Parathyroid adenoma (tissue), 2 donors: ENCODE measurements around the gene CD37.
"Not testable (repeated sequence)": the region's sequence is repeated elsewhere in the genome, so short reads cannot be mapped to it uniquely, and the experiment has no call there.

Source experiments
- H2AFZ ChIP-seq: fragments of 300-600 bp; sonication (generic); one replicate; pipeline ENCODE4 v1.7.0; 2017; ENCODE audit warnings: antibody characterized with exemption, mild to moderate bottlenecking
- H3K27ac ChIP-seq: fragments of 300-600 bp; sonication (generic); one replicate; pipeline ENCODE4 v1.7.0; 2017
- H3K27me3 ChIP-seq: fragments of 300-600 bp; sonication (generic); one replicate; pipeline ENCODE4 v1.7.0; 2017; ENCODE audit warnings: low read length; ENCODE audit not compliant: control insufficient read depth, insufficient read depth
- H3K36me3 ChIP-seq: fragments of 300-600 bp; sonication (generic); one replicate; pipeline ENCODE4 v1.7.0; 2017; ENCODE audit warnings: low read length; ENCODE audit not compliant: control insufficient read depth, insufficient read depth
- H3K4me1 ChIP-seq: fragments of 300-600 bp; sonication (generic); one replicate; pipeline ENCODE4 v1.7.0; 2017; ENCODE audit warnings: control low read depth
- H3K4me2 ChIP-seq: fragments of 300-600 bp; sonication (generic); one replicate; pipeline ENCODE4 v1.7.0; 2017; ENCODE audit warnings: low read length
- H3K4me3 ChIP-seq: fragments of 300-600 bp; sonication (generic); one replicate; pipeline ENCODE4 v1.7.0; 2017; ENCODE audit warnings: low read depth, low read length
- H3K79me2 ChIP-seq: fragments of 300-600 bp; sonication (generic); one replicate; pipeline ENCODE4 v1.7.0; 2017; ENCODE audit warnings: control low read depth
- H3K9ac ChIP-seq: fragments of 300-600 bp; sonication (generic); one replicate; pipeline ENCODE4 v1.7.0; 2017; ENCODE audit warnings: mild to moderate bottlenecking
- H3K9me3 ChIP-seq: fragments of 300-600 bp; sonication (generic); one replicate; pipeline ENCODE4 v1.7.0; 2017; ENCODE audit warnings: low read length; ENCODE audit not compliant: control insufficient read depth
- CTCF ChIP-seq: fragments of 300-600 bp; sonication (generic); IDR thresholded peaks from one replicate; pipeline ENCODE4 v1.7.0; 2017; ENCODE audit warnings: antibody characterized with exemption, mild to moderate bottlenecking
- donor health status: primary hyperparathyroidism.

CD37 gene

GRCh38 chr19:49328741-49329140 is 6.5 kb upstream of the CD37 start:
- no peak for TF ChIP-seq CTCF
- Histone ChIP-seq H3K79me2 (no peaks in the 10 kb centered on the region), H3K4me1 (no peaks in the 10 kb centered on the region), H2AFZ (no peak overlapping the region), H3K9me3 (no peaks in the 10 kb centered on the region), H3K36me3 (no peaks in the 10 kb centered on the region), H3K4me2 (no peak overlapping the region), H3K27me3 (no peaks in the 10 kb centered on the region), H3K27ac (no peak overlapping the region), H3K4me3 (no peak overlapping the region), H3K9ac (no peak overlapping the region)

GRCh38 chr19:49331187-49331586 is 4.0 kb upstream of the CD37 start:
- H3K27me3 ChIP-seq, H3K9ac ChIP-seq, H3K36me3 ChIP-seq, H3K4me1 ChIP-seq, H3K4me3 ChIP-seq, H3K27ac ChIP-seq, H3K9me3 ChIP-seq, H2AFZ ChIP-seq, H3K79me2 ChIP-seq, H3K4me2 ChIP-seq: not testable (repeated sequence)

- no peak for TF ChIP-seq CTCF
- no peaks in the 10 kb centered on the region for H3K9me3 ChIP-seq
- H3K4me1 ChIP-seq: no peaks in the 10 kb centered on the region
- H3K4me3 ChIP-seq: no peak overlapping the region
- no peak overlapping the region for H2AFZ ChIP-seq
- H3K27me3 ChIP-seq: no peaks in the 10 kb centered on the region
- H3K27ac ChIP-seq: no peak overlapping the region
- H3K4me2 ChIP-seq: no peak overlapping the region
- no peaks in the 10 kb centered on the region for H3K79me2 ChIP-seq
- H3K9ac ChIP-seq: no peak overlapping the region
- H3K36me3 ChIP-seq: no peaks in the 10 kb centered on the region
These were observed 3.6 kb upstream of the CD37 start for GRCh38 chr19:49331616-49332055.

- H3K4me3 ChIP-seq, H3K4me2 ChIP-seq, H3K36me3 ChIP-seq, H3K79me2 ChIP-seq, H3K4me1 ChIP-seq, H2AFZ ChIP-seq, H3K9me3 ChIP-seq, H3K27ac ChIP-seq, H3K9ac ChIP-seq, H3K27me3 ChIP-seq: not testable (repeated sequence)
These were observed 2.4 kb upstream of the CD37 start for GRCh38 chr19:49332691-49333417.

- H3K27ac ChIP-seq: no peak overlapping the region
- no peak overlapping the region for H2AFZ ChIP-seq
- no peak for TF ChIP-seq CTCF
- H3K36me3 ChIP-seq: no peaks in the 10 kb centered on the region
- peaks cover under 1% of the 10 kb centered on the region for H3K4me1 ChIP-seq
- H3K9me3 ChIP-seq: no peaks in the 10 kb centered on the region
- H3K27me3 ChIP-seq: no peaks in the 10 kb centered on the region
- no peak overlapping the region for H3K4me3 ChIP-seq
- no peaks in the 10 kb centered on the region for H3K79me2 ChIP-seq
- H3K4me2 ChIP-seq: no peak overlapping the region
- H3K9ac ChIP-seq: no peak overlapping the region
These were observed 1.8 kb upstream of the CD37 start for GRCh38 chr19:49333418-49333805.

GRCh38 chr19:49333811-49334288 is 1.4 kb upstream of the CD37 start:
- Histone ChIP-seq H2AFZ (no peak overlapping the region), H3K79me2 (no peaks in the 10 kb centered on the region), H3K4me3 (no peak overlapping the region), H3K9ac (no peak overlapping the region), H3K9me3 (no peaks in the 10 kb centered on the region), H3K27ac (no peak overlapping the region), H3K27me3 (no peaks in the 10 kb centered on the region), H3K4me1 (peaks cover 4% of the 10 kb centered on the region), H3K4me2 (no peak overlapping the region), H3K36me3 (no peaks in the 10 kb centered on the region)
- no peak for TF ChIP-seq CTCF
